H1 (cell line): ENCODE data around the gene SHPK. TPM values are rescaled to one million over a fixed set of nuclear protein-coding genes. Genes with fewer than 3 reads are reported as not detected.
A peak's percentile ranks its signal among the peaks of the same experiment; 100 is the strongest.

ENCODE experiments used
- ASH2L ChIP-seq: fragments of 200-600, 300-600 bp; sonication (generic); IDR thresholded peaks from one replicate; pipeline ENCODE4 v1.7.1; 2017; ENCODE audit warnings: low read length
- BCL11A ChIP-seq, 2 experiments: IDR thresholded peaks; one replicate each; pipeline ENCODE4 v1.6.1; 2011; ENCODE audit warnings: low read depth in 2 of 2, low read length in 2 of 2, mild to moderate bottlenecking in 2 of 2
- CBX5 ChIP-seq: fragments of 300-800, 300-1000 bp; sonication (generic); IDR thresholded peaks from 2 replicates; pipeline ENCODE4 v1.7.1; 2016; ENCODE audit warnings: antibody characterized with exemption, low read length, low read depth
- CBX8 ChIP-seq: fragments of 300-800, 300-1000 bp; sonication (generic); IDR thresholded peaks from 2 replicates; pipeline ENCODE4 v1.7.1; 2016; ENCODE audit warnings: low read depth, low read length, borderline replicate concordance
- EP300 ChIP-seq, 2 experiments: IDR thresholded peaks; 1 replicate in 1 of 2; 2 replicates in 1 of 2; pipeline ENCODE4 v1.6.1; 2011 to 2012; ENCODE audit warnings: low read depth in 2 of 2, low read length in 2 of 2, mild to moderate bottlenecking in 2 of 2, borderline replicate concordance in 1 of 2, inconsistent platforms in 1 of 2, moderate library complexity in 1 of 2
- HDAC2 ChIP-seq, 2 experiments: fragments of 300-600 bp in 1 of 2; sonication (generic) in 1 of 2; IDR thresholded peaks; 2 replicates each; pipeline ENCODE4 v1.6.1; 2011 to 2012; ENCODE audit warnings: low read depth in 2 of 2, low read length in 2 of 2, mild to moderate bottlenecking in 2 of 2, moderate library complexity in 2 of 2, borderline replicate concordance in 1 of 2, inconsistent platforms in 1 of 2
- KDM1A ChIP-seq: fragments of 200-600, 300-600 bp; sonication (generic); IDR thresholded peaks from 2 replicates; pipeline ENCODE4 v1.7.1; 2016; ENCODE audit warnings: mild to moderate bottlenecking, low read length, borderline replicate concordance
- POLR2AphosphoS5 ChIP-seq: IDR thresholded peaks from 2 replicates; pipeline ENCODE4 v1.6.1; 2011; ENCODE audit warnings: low read depth, low read length
- RAD21 ChIP-seq, 2 experiments: IDR thresholded peaks in 1 of 2; conservative IDR thresholded peaks in 1 of 2; 2 replicates each; pipeline ENCODE4 v1.6.1; 2011; ENCODE audit warnings: low read depth in 2 of 2, low read length in 2 of 2, improper control_type of control experiment in 1 of 2, inconsistent platforms in 1 of 2, mild to moderate bottlenecking in 1 of 2, moderate library complexity in 1 of 2
- RXRA ChIP-seq: IDR thresholded peaks from 2 replicates; pipeline ENCODE4 v1.6.1; 2011; ENCODE audit warnings: low read depth, mild to moderate bottlenecking, low read length, moderate library complexity; ENCODE audit not compliant: insufficient read depth
- SIN3A ChIP-seq, 2 experiments: IDR thresholded peaks in 1 of 2; conservative IDR thresholded peaks in 1 of 2; 2 replicates each; pipeline ENCODE4 v1.6.1; 2011 to 2012; ENCODE audit warnings: low read length in 2 of 2, improper control_type of control experiment in 1 of 2, low read depth in 1 of 2, mild to moderate bottlenecking in 1 of 2
- SP4 ChIP-seq: IDR thresholded peaks from 2 replicates; pipeline ENCODE4 v1.6.1; 2012; ENCODE audit warnings: low read length, inconsistent platforms
- TAF7 ChIP-seq: optimal IDR thresholded peaks from 2 replicates; pipeline ENCODE3; 2011; ENCODE audit warnings: low read depth, mild to moderate bottlenecking, inconsistent platforms, low read length, moderate library complexity, borderline replicate concordance
- TBP ChIP-seq: IDR thresholded peaks from 2 replicates; pipeline ENCODE4 v1.6.1; 2011; ENCODE audit warnings: low read depth, low read length, improper control_type of control experiment
- TEAD4 ChIP-seq: IDR thresholded peaks from 2 replicates; pipeline ENCODE4 v1.6.1; 2012; ENCODE audit warnings: low read depth, low read length, inconsistent platforms, mixed read lengths
- USF2 ChIP-seq: IDR thresholded peaks from 2 replicates; pipeline ENCODE4 v1.6.1; 2011; ENCODE audit warnings: low read length, improper control_type of control experiment
- polyA plus RNA-seq, 7 experiments: library from polyadenylated mRNA; depleted of rRNA in 3 of 7; stranded (reverse) in 5 of 7; unstranded in 2 of 7; fragments of >200 nt in 5 of 7; fragments of 200-250 nt in 2 of 7; gene quantifications; 1 replicate in 5 of 7; 2 replicates in 1 of 7; 4 replicates in 1 of 7; pipeline versions ENCODE4 v1.2.1 to v1.2.3, GENCODE V29; 2011 to 2013; ENCODE audit warnings: missing spikeins in 2 of 7, mixed read lengths in 2 of 7
- total RNA-seq: library from RNA; stranded (reverse); fragmentation: NEBNext Ultra II Directional; extraction: Animal tissue kit (Norgen Biotek cat#: 25700); gene quantifications from 2 replicates; pipeline ENCODE4 v1.2.1, GENCODE V29; 2021
- TF ChIP-seq, protein P1 (sequence below): IDR thresholded peaks from 2 replicates; pipeline ENCODE4 v1.6.1; 2012; ENCODE audit warnings: low read length, inconsistent platforms

The SHPK gene
- total and polyA plus RNA-seq, 2 of the 8 experiments (the other 6 are each of a cell fraction or from before 2014, with no cell fraction given), result 28.6 to 36.7 TPM

DNA sequence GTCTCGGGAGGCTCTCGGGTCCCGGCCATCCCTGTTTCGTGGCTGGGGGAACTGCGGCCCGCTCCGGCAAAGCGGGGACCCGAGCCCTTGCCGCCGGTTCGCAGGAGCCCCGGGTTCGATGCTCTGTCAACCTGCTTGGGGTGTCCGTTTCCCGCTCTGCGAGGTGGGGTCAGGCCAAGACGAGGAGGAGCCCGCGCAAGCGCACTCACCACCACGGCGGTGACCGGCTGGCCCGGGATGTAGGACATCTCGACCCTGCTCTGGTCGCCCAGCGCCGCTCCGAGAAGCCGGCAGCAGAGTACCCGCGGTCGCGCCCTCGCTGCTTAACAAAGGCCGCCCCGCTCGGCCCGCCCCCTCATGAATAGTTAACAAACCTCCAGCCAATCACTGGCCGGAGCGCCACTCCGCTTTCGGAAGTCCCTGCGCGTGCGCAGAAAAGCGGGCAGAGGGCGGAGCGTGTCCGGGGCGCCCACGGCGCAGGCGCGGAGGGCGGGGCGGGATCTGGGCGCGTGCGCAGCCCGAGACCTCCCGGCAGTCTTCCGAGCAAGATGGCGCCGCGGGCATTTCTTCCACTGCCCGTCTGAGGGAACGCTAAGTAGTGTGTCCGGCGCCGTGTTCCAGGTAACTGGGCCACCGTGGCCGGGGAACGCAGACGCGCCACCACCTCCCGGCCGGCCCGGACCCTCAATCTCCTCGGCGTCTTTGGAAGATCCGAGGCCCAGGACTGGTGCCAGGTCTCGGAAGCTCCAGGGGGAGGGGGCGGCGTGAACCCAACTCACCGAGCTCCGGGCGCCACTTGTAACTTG lies 32.4 kb upstream of the SHPK start, which contains the start of the genes EMC6 and TAX1BP3 (continued):
- TF ChIP-seq RAD21 (IDR thresholded peaks at IDR 0.05 in 1 of 2, conservative IDR thresholded peaks at IDR 0.05 in 1 of 2; ENCODE audit: low read depth in 2 of 2, low read length in 2 of 2) (no peak), TAF7 (peak; percentile 93), KDM1A (no peak), SP4 (peak; percentile 93; the same call in 1 of the 2 replicates), TEAD4 (0 out of 2 replicates have a peak, but pooled peaks have one; percentile 10), TBP (peak; percentile 91), POLR2AphosphoS5 (peak; percentile 84), EP300 (IDR thresholded peaks at IDR 0.05; ENCODE audit: borderline replicate concordance in 1 of 2, low read depth in 2 of 2, low read length in 2 of 2) (no peak), CBX5 (no peak), ASH2L (peak; percentile 80), SIN3A (conservative IDR thresholded peaks at IDR 0.05 in 1 of 2, IDR thresholded peaks at IDR 0.05 in 1 of 2; ENCODE audit: low read depth in 1 of 2, low read length in 2 of 2) (peak in 1 of 2 experiments; percentile 80; a peak in 2 of 4 replicates), CBX8 (no peak), USF2 (no peak), BCL11A (IDR thresholded peaks at IDR 0.05; ENCODE audit: low read depth in 2 of 2, low read length in 2 of 2) (no peak), HDAC2 (IDR thresholded peaks at IDR 0.05; ENCODE audit: borderline replicate concordance in 1 of 2, low read depth in 2 of 2, low read length in 2 of 2) (no peak), RXRA (no peak)
- TF ChIP-seq, protein P1, sequence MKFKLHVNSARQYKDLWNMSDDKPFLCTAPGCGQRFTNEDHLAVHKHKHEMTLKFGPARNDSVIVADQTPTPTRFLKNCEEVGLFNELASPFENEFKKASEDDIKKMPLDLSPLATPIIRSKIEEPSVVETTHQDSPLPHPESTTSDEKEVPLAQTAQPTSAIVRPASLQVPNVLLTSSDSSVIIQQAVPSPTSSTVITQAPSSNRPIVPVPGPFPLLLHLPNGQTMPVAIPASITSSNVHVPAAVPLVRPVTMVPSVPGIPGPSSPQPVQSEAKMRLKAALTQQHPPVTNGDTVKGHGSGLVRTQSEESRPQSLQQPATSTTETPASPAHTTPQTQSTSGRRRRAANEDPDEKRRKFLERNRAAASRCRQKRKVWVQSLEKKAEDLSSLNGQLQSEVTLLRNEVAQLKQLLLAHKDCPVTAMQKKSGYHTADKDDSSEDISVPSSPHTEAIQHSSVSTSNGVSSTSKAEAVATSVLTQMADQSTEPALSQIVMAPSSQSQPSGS, result no peak
